ENCODE results near the gene TRIP4.

DNA sequence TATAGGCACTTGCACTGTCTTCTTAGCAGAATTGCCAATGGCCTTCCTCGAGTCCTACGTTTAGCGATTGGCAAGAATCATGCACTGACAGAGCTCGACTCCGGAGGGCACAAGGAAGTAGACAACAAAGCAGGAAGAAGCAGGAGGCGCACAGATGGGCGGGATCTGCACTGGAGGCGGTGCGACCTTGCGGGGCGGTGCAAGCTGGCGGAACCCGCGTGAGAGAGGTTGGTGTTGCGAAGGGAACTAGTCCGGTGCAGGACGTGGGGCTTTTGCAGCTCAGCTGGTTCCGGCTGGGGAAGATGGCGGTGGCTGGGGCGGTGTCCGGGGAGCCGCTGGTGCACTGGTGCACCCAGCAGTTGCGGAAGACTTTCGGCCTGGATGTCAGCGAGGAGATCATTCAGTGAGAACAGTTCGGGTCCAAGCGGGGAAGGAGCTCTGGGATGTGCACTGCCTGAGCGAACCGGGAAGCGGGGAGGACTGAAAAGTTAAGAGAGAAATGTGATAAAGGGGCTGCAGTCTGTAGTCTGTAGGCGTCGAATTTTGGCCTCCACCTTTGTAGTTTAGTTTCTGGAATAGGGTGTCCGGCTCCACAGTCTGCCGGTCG is at the start of gene TRIP4:
- TF ChIP-seq, protein P1, sequence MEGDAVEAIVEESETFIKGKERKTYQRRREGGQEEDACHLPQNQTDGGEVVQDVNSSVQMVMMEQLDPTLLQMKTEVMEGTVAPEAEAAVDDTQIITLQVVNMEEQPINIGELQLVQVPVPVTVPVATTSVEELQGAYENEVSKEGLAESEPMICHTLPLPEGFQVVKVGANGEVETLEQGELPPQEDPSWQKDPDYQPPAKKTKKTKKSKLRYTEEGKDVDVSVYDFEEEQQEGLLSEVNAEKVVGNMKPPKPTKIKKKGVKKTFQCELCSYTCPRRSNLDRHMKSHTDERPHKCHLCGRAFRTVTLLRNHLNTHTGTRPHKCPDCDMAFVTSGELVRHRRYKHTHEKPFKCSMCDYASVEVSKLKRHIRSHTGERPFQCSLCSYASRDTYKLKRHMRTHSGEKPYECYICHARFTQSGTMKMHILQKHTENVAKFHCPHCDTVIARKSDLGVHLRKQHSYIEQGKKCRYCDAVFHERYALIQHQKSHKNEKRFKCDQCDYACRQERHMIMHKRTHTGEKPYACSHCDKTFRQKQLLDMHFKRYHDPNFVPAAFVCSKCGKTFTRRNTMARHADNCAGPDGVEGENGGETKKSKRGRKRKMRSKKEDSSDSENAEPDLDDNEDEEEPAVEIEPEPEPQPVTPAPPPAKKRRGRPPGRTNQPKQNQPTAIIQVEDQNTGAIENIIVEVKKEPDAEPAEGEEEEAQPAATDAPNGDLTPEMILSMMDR (IDR thresholded peaks at IDR 0.05 in 4 of 5, conservative IDR thresholded peaks at IDR 0.05 in 1 of 5): no peak
- TF ChIP-seq POLR2A (IDR thresholded peaks at IDR 0.05): peak in 1 of 2 donors; percentile 20

Data from gastrocnemius medialis (tissue), 4 donors.